Pancreas (tissue), 10 donors: ENCODE measurements around the gene NMNAT3. TPM values are rescaled to one million over a fixed set of nuclear protein-coding genes. Genes with fewer than 3 reads are reported as not detected.
"Not testable (repeated sequence)": the region's sequence is repeated elsewhere in the genome, so short reads cannot be mapped to it uniquely, and the experiment has no call there.

Experiments
- ATAC-seq, 4 donors: fragments of 200-7000 bp; cut with Tn5 transposase; one replicate each; pipeline versions ENCODE4 v1.8.0 to v1.9.1; 2020; ENCODE audit warnings: mild to moderate bottlenecking in 4 of 4, moderate library complexity in 4 of 4
- DNase-seq, 6 donors: peaks; one replicate each; pipeline ENCODE4 v3.0.0-alpha.2; 2020
- FAIRE-seq: peaks from 2 replicates; lab custom pipeline; 2012; peaks lifted over from hg19 to GRCh38; lab: Jason Lieb, UNC
- H3K27ac ChIP-seq, 4 donors: fragments of 200-600 bp; sonication (generic); 1 replicate in 3 of 4; 2 replicates in 1 of 4; pipeline versions ENCODE4 v1.5.0 to v1.8.0; 2020
- H3K27me3 ChIP-seq, 4 donors: fragments of 200-600 bp; one replicate each; pipeline ENCODE4 v1.8.0; 2021
- H3K36me3 ChIP-seq, 3 donors: fragments of 200-600 bp; sonication (generic) in 1 of 3; one replicate each; pipeline versions ENCODE4 v1.5.0 to v1.8.0; 2020 to 2021
- H3K4me1 ChIP-seq, 3 donors: fragments of 200-600 bp; one replicate each; pipeline ENCODE4 v1.8.0; 2021
- H3K4me3 ChIP-seq, 4 donors: fragments of 200-600 bp; sonication (generic) in 2 of 4; one replicate each; pipeline versions ENCODE4 v1.5.0 to v1.8.0; 2020 to 2021
- H3K9me3 ChIP-seq, 4 donors: fragments of 200-600 bp; one replicate each; pipeline ENCODE4 v1.8.0; 2021
- WGBS, 2 donors: extraction: QIAGEN DNeasy Blood & Tissue Kit; methylation state at CpG; one replicate each; pipeline ENCODE4 v1.1.7; 2013; 5-methylcytosine and 5-hydroxymethylcytosine counted together
- intact Hi-C, 3 donors: fragments of 100-400 bp; cut with DNase I; formaldehyde crosslinking; loops; one replicate each; pipeline versions ENCODE4 v1.11.1 to v1.14.2; 2022
- polyA plus RNA-seq, 2 donors: library from polyadenylated mRNA; stranded (reverse); fragments of 200-250 nt; gene quantifications; one replicate each; pipeline ENCODE4 v1.2.3, GENCODE V29; 2013
- total RNA-seq, 6 donors: library from RNA; stranded (reverse); fragmentation: NEBNext Ultra II Directional in 4 of 6; extraction: Animal tissue kit (Norgen Biotek cat#: 25700) in 4 of 6; gene quantifications; one replicate each; pipeline versions ENCODE4 v1.2.1 to v1.2.4, GENCODE V29; 2021 to 2023
- TF ChIP-seq, protein P1 (sequence below), 4 donors: fragments of 200-600 bp; sonication (generic) in 3 of 4; IDR thresholded peaks; one replicate each; pipeline versions ENCODE4 v1.5.0 to v1.8.0; 2021; ENCODE audit warnings: antibody characterized with exemption in 4 of 4
- donor health status: healthy with polysubstance abuse.
- donor health status: DM: no; HTN: no; CAD: no; lungs with moderate emphysema.
- donor health status: DM: no; HTN: no; CAD: no.
- donor health status: control.
- donor health status: control.
- donor health status: Bipolar disorder and iron deficiency.
- donor health status: DM: yes; HTN: yes; CAD: no.
- donor health status: DM: no; HTN: no; CAD: no.
- donor health status: DM: no; HTN: no; CAD: no.
- donor health status: DM: yes; HTN: yes; CAD: no.

Gene NMNAT3
- total and polyA plus RNA-seq, 8 donors, result 4.5 to 10.6 (median 7.0) TPM

DNA sequence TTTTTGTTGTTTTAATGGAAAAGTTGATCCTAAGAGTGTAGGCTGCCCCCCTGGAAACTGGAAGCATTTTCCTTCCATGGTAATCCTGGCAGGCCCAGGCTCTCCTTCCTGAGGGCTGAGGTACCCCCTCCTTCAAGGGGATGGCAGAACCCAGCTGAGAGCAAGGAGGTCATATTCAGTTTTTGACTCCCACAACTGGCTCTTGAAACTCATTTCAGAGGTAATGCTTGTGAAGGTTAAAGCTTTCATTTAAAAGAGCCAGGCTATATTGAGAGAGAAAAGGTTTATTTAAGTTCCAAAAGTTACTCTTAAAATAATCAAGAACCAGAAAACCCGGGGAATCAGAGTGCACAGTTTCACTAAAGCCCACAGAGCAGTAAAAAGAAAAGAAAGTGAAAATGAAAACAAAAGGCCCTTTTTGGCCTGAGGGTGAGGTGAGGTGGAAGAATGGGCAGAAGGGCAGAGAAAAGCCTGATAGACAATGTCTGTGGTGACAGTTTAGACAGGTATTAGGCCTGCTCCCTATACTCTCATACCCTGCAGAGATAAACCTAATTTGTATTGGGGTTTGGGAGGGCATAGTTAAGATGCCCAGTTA lies 91.3 kb downstream of the NMNAT3 start:
- TF ChIP-seq, protein P1, sequence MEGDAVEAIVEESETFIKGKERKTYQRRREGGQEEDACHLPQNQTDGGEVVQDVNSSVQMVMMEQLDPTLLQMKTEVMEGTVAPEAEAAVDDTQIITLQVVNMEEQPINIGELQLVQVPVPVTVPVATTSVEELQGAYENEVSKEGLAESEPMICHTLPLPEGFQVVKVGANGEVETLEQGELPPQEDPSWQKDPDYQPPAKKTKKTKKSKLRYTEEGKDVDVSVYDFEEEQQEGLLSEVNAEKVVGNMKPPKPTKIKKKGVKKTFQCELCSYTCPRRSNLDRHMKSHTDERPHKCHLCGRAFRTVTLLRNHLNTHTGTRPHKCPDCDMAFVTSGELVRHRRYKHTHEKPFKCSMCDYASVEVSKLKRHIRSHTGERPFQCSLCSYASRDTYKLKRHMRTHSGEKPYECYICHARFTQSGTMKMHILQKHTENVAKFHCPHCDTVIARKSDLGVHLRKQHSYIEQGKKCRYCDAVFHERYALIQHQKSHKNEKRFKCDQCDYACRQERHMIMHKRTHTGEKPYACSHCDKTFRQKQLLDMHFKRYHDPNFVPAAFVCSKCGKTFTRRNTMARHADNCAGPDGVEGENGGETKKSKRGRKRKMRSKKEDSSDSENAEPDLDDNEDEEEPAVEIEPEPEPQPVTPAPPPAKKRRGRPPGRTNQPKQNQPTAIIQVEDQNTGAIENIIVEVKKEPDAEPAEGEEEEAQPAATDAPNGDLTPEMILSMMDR (IDR thresholded peaks at IDR 0.05), result no peak
- WGBS, 2 donors, result 86 to 97% methylated on average over 1 of the region's 1 CpG
- Histone ChIP-seq H3K4me3 (no peak overlapping the region), H3K9me3 (no peaks in the 10 kb centered on the region), H3K36me3 (no peaks in the 10 kb centered on the region), H3K27me3 (no peaks in the 10 kb centered on the region), H3K4me1 (no peaks in the 10 kb centered on the region), H3K27ac (no peak overlapping the region)
- ATAC-seq (no peak), DNase-seq (no peak), FAIRE-seq (no peak)
- intact Hi-C loops, result no loop called here

GRCh38 chr3:139585820-139586219 lies 92.0 kb downstream of the NMNAT3 start:
- intact Hi-C loops, result no loop called here
- no peak overlapping the region for H3K27ac ChIP-seq
- TF ChIP-seq, protein P1 (IDR thresholded peaks at IDR 0.05), result no peak
- H3K4me3 ChIP-seq, result no peak overlapping the region
- no peak for DNase-seq
- no peaks in the 10 kb centered on the region for H3K27me3 ChIP-seq
- no peaks in the 10 kb centered on the region for H3K4me1 ChIP-seq
- peak in 1 of 4 donors; percentile 18 for ATAC-seq
- WGBS, 2 donors, result 57 to 76% methylated on average over 4 of the region's 4 CpGs
- no peak for FAIRE-seq
- H3K9me3 ChIP-seq, result no peaks in the 10 kb centered on the region
- no peaks in the 10 kb centered on the region for H3K36me3 ChIP-seq

GRCh38 chr3:139583651-139584050 lies 94.1 kb downstream of the NMNAT3 start:
- FAIRE-seq, H3K4me3 ChIP-seq, H3K9me3 ChIP-seq, H3K27me3 ChIP-seq, H3K27ac ChIP-seq, DNase-seq, ATAC-seq, H3K36me3 ChIP-seq, H3K4me1 ChIP-seq, intact Hi-C loops: not testable (repeated sequence)
- 96 to 98% methylated on average over 12 of the region's 12 CpGs for WGBS, 2 donors

- Histone ChIP-seq H3K27ac (no peak overlapping the region), H3K27me3 (no peaks in the 10 kb centered on the region), H3K4me1 (peaks cover 4 to 8% (median 6%) of the 10 kb centered on the region in 3 donors), H3K36me3 (no peaks in the 10 kb centered on the region), H3K9me3 (no peaks in the 10 kb centered on the region), H3K4me3 (no peak overlapping the region)
- DNase-seq (no peak), ATAC-seq (no peak), FAIRE-seq (no peak)
- TF ChIP-seq, protein P1 (IDR thresholded peaks at IDR 0.05), result no peak
- WGBS, 2 donors, result 89 to 93% methylated on average over 7 of the region's 7 CpGs
- intact Hi-C loops, result no loop called here
Measured at GRCh38 chr3:139578783-139579182, 99.0 kb downstream of the NMNAT3 start.

DNA sequence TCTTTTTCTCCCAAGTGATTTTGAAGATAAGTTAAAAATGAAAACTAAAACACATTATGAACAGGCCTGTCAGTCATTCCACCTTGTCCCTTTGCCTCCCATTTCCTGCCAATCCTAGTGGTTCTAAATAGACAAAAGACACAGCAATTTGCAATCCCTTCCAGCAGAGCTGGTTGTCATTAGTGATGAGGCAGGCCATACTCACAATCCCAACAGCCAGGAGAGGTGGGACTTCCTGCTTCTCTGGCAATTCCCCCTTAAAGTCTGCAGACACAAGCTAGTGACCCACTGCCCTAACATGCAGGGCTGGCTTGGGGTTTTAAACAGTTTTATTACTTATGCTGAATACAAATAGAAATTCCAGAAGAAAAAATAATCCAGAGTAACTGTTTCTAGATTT lies 99.9 kb downstream of the NMNAT3 start:
- Histone ChIP-seq H3K4me1 (peaks cover 4 to 8% (median 8%) of the 10 kb centered on the region in 3 donors), H3K9me3 (no peaks in the 10 kb centered on the region), H3K27ac (no peak overlapping the region), H3K4me3 (no peak overlapping the region), H3K27me3 (no peaks in the 10 kb centered on the region), H3K36me3 (no peaks in the 10 kb centered on the region)
- TF ChIP-seq, protein P1 (IDR thresholded peaks at IDR 0.05), result no peak
- no peak for DNase-seq
- ATAC-seq, result no peak
- FAIRE-seq, result no peak
- intact Hi-C loops, result no loop called here
